ENCODE measurements around the gene TTC23.
"Not testable (repeated sequence)": the region's sequence is repeated elsewhere in the genome, so short reads cannot be mapped to it uniquely, and the experiment has no call there.

TTC23 gene

DNA sequence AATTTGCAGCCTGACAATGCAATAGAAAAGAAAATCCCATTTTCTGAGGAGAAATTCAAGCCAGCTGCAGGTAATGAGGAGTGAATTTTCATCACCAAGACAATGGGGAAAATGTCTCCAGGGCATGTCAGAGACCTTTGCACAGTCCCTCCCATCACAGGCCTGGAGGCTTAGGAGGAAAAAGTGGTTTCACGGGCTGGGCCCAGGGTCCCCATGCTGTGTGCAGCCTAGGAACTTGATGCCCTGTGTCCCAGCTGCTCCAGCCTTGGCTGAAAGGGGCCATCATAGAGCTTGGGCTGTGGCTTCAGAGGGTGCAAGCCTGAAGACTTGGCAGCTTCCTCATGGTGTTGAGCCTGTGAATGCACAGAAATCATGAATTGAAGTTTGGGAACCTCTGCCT is 57.2 kb downstream of the TTC23 start:
- not testable (repeated sequence) for DNase-seq

DNA sequence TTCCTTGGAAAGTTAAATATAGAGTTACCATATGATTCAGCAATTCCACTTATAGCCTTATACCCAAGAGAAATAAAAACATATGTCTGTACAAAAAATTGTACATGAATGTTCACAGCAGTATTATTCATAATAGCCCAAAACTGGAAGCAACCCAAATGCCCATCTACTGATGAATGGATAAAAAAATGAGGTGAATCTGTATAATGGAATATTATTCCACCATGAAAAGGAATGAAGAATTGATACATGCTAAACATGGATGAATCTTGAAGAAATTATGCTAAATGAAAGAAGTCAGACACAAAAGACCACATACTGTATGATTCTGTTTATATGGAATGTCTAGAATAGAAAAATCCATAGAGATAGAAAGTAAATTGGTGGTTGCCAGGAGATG is 61.4 kb downstream of the TTC23 start:
- no peak for DNase-seq

GRCh38 chr15:99185414-99186130 is 63.8 kb downstream of the TTC23 start:
- no peak for DNase-seq

- DNase-seq = no peak
Observed at GRCh38 chr15:99182791-99183190, 66.6 kb downstream of the TTC23 start.

DNA sequence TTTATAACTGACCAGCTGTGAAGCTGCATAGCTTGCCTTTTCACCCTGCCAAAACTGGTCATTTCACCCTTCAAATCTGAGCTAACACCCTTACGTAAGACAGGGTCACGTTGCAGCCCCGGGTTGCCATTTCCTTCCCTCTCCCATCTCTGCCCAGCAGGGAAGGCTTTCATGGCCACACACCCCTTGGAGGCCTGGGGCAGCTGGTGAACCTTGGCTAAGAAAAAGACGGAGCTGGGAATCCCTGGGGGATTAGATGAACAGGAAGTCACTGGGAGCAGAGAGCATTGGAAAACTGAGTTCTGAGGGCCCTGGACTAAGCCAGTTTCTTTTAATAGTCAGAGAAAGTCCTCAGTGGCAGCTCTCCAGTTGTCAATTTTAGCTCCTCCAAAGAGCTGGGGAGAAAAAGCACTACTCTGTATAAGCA is 67.8 kb downstream of the TTC23 start:
- no peak for DNase-seq

GRCh38 chr15:99180964-99181306 is 68.4 kb downstream of the TTC23 start:
- DNase-seq = no peak

DNA sequence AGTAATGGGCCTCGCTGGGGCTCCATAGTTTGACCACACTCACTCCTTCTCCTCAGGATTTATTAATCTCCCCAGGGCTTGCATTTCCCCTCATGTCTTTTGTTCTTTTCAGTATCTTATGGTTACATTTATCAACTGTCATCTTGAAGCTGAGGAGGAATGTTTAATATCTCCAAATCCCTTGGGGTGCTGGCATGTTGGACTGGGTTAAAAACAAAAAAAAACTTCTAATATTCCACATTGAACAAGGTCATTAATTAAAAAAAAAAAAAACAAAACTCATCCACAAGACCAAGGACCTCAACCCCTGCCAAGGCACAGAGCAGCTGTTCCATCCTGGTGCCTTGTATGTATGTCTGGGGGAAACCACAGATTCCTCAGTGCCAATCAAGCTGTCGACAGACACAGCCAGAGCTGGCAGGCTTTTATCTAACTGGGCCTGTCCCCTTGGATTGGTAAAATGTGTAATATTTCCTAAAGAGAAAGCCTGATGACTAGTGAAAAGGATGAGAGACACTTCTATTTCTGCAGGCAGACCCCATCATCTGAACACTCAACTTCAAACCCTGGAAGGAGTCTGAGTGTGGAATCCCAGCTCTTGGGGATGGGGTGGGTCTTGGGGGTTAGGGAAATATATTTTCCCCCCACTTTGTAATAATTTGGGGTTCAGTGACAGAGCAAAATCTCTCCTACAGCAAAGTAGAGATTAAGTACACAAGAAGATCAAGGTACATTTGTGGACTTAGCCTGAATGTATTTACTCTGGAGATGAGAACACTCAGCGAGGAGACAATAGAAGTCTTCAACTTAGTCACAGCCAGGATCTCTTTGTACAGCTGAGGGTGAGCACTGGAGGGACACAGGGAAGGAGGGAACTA is 69.1 kb downstream of the TTC23 start:
- DNase-seq = no peak

- DNase-seq = no peak
Observed at GRCh38 chr15:99177679-99178078, 71.7 kb downstream of the TTC23 start.

DNA sequence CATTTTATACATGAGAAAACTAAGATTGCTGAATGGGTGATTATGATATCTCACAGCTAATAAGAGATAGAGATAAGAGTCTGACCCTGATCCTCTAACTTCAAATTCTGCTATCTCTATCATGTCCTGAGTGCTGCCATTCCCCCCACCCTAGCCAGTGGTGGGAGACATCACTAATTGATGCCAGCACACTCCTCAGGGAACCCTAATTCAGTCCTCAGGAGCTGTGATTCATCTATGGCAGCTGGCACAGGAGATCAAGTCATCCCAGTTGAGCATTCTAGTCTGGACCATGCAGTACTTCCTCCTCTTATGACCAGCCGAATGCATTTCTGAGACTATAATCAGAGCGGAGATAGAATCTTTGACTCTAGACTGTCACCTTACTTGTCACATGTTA is 72.6 kb downstream of the TTC23 start:
- no peak for DNase-seq

DNA sequence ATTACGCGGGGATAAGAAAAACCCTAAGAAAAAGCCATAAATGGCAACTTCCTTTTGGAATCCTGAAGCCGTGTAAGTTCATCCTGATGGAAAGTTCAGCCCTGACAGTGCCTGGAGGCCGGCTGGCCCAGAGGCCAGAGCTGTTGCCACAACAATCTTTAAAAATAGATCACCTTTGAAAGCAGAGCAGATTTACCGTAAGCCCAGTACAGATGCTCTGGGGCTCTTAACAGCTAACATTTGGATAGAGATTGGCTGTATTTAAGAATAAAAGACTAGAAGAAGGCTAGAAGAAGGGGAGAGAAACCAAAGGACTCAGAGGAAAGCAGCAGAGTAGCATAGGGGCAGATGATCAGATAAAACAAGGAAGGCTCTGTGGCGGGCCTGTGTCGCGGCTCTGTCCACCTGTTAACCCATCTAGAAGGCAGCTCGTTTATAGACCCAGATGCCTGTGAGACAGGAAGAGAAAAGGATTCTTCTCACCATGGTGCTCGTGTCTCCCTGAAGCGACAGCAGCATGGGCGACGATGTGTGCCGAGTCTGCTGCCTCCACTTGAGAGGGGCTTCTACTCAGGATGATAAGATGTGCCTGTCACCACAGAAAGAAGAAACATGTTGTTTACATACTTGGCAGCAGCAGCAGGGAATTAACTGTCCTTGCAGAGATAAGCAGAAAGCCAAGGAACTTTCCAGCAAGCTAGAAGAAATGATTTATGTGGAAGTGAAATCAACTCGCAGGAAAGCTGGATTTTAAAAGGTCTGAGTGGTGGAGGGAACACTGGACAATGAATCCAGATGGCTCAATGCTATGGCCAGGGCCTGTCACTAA is 74.6 kb downstream of the TTC23 start:
- DNase-seq = no peak

- DNase-seq = no peak
Observed at GRCh38 chr15:99172989-99173388, 76.4 kb downstream of the TTC23 start.

GRCh38 chr15:99172171-99172570 is 77.2 kb downstream of the TTC23 start:
- no peak for DNase-seq

GRCh38 chr15:99170476-99171065 is 78.8 kb downstream of the TTC23 start:
- DNase-seq = no peak

DNA sequence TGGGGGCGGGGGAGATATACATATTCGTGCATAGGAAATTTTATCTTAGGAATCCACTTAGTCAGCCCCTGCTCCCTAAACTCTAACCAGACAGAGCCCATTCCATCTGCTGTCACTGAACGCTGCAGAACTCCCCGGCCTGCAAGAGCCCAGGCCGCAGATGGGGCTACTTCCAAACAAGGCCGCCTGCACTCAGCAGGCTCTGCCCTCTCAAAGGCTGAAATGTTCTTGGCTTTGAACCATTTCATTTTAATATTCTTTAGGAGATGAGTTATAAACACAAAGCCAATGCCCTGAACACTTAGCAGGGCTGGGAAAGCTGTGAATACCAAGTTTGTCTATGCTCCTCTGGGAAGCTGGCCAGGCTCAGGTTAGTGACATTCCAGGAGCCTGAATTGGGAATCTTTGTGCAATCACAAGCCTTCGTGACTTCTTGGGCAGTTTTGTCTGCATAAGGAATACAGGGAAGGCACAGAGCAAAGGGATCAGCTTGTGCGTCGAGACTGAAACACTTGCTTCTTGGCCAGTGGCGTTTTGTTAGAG is 79.5 kb downstream of the TTC23 start:
- DNase-seq = no peak

- DNase-seq = no peak
Observed at GRCh38 chr15:99168601-99169580, 80.5 kb downstream of the TTC23 start.

GRCh38 chr15:99167640-99168039 is 81.7 kb downstream of the TTC23 start:
- no peak for DNase-seq

GRCh38 chr15:99167201-99167600 is 82.2 kb downstream of the TTC23 start:
- no peak for DNase-seq

- DNase-seq = no peak
Observed at GRCh38 chr15:99165956-99166689, 83.3 kb downstream of the TTC23 start.

DNA sequence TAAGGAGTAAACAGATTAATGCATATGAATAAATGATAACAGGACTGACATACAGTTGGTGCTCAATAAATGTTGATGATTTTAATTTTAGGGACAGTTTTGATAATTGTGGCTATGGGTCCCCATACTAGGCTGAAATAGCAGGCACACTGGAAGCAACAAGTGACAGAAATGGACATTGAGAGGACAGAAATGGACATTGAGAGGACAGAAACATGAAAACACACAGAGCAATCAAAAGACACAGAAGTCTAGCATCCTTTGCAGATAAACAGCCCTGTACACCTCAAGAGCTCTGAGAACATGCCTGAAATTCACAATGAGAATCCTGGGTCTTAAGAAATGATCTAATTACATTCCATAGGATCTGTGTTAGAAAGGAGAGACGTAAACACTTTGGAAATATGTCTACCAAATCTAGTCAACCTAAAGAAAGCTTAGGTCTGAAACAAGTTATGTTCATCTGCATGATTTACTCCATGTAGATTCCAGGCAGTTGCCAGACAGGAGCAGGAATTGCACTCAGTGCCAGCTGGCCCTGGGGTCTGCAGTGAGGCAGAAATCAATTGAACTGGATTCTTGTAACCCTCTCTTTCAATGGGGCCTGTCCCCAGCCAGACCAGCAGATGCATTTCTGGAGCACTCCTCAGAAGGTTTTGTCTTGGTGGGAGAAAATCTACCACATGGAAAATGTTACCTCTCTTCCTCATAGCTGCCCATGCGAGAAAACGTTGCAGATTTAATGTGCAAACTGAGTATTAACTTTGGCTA is 84.2 kb downstream of the TTC23 start:
- no peak for DNase-seq

GRCh38 chr15:99164119-99164518 is 85.3 kb downstream of the TTC23 start:
- DNase-seq = no peak

Measured in right forelimb (tissue), 1 donor.